Activated naive CD8-positive, alpha-beta T cell treated with anti-CD3 and anti-CD28 coated beads, Interleukin-2, amount 50 U/mL, for 16 hours (primary cell): Measurements from ENCODE around the gene CFAP410.
"Not testable (repeated sequence)": the region's sequence is repeated elsewhere in the genome, so short reads cannot be mapped to it uniquely, and the experiment has no call there.

Experiments used
- DNase-seq: peaks from one replicate; pipeline ENCODE4 v3.0.0-alpha.2; 2020; ENCODE audit warnings: low read depth, low spot score

The CFAP410 gene

GRCh38 chr21:44317241-44317782, 21.9 kb downstream of the CFAP410 start:
- DNase-seq, result no peak

DNA sequence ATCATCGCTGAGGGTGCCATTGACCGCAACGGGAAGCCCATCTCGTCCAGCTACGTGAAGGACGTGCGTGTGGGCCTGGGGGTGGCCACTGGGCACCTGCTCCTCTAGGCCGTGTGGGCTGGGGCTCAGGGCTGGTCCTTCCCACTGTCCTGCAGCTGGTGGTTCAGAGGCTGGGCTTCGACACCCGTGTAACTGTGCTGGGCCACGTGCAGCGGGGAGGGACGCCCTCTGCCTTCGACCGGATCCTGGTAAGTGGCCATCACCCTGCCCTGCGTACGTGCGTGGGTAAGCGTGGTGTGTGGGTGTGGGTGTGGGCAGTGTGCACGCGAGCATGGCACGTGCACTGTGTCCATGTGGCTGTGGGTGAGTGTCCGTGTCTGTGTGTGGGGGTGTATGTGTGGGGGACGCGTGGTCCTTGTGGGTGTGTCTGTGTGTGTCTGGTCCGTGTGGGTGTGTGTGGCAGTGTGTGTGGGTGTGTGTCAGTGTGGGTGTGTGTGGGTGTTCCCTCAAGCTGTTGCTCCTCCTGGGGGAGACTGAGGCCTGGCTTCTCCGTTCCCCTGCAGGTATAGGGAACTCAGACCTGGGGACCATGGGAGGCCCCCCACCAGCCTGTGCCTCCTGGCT, 22.8 kb downstream of the CFAP410 start:
- no peak for DNase-seq

DNA sequence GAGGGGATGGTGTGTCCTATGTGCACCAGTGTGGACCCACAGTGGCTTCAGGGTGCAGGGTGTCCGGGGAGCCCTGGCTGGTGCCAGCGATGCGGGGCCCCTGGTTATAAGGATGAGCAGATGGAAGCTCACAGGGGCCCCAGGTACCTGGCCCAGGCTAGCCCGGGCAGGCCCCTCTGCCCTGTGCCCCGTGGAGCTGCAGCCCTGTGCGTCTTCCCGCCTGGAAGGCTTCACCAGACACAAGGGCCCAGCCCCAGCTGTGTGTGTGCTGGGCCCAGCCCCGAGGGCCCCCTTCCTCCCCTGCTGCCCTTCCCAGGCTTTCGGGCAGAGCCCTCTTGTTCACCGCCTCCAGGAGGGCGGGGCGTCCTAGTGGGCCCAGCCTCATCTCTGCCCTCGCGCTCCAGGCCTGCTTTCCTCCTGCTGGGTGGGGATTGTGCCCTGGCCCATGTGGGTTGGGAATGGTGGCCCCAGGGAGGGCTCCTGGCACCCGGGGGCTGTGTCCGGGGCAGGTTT, 23.4 kb downstream of the CFAP410 start:
- no peak for DNase-seq

DNA sequence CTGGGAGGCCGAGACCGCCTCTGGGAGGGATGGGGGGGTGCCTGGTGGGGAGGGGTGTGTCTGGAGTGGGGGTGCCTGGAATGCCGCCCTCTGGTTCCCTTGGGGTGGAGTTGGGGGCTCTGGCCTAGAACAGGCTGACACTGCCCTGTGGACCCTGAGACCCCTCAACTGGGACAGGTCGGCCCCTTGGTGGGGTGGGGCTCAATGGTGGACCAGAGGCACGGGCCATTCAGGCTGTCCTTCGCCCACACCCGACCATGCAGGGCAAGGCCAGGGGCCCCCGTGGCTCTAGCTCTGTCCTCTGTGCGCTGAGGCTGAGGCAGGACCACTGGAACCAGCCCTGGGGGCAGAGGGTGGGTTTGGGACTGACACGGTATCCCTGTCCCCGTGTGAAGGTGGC, 24.6 kb downstream of the CFAP410 start:
- DNase-seq, result no peak

DNA sequence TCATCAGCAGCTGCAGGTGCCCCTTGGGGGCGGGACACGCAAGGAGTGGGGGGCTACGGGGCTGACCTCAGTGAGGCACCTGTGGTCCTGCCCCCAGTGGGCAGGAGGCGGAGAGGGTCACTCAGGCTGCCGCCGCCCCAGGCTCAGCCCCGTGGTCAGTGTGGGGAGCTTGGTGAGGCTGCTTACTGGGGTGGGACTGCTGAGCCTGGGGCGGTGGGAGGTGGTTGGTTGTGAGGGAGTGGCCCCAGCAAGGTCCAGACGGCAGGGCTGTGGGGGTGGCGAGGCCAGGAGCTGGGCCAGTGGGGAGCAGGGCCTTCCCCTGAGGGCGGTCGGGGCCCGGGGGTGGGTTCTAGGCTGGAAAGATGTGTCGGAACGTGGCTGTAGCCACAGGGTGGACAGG, 25.1 kb downstream of the CFAP410 start:
- DNase-seq, result no peak

GRCh38 chr21:44313451-44313850, 25.7 kb downstream of the CFAP410 start:
- DNase-seq, result no peak

- DNase-seq, result no peak
Observed at GRCh38 chr21:44312716-44313115, 26.5 kb downstream of the CFAP410 start.

GRCh38 chr21:44312089-44312488, 27.1 kb downstream of the CFAP410 start:
- DNase-seq, result no peak

DNA sequence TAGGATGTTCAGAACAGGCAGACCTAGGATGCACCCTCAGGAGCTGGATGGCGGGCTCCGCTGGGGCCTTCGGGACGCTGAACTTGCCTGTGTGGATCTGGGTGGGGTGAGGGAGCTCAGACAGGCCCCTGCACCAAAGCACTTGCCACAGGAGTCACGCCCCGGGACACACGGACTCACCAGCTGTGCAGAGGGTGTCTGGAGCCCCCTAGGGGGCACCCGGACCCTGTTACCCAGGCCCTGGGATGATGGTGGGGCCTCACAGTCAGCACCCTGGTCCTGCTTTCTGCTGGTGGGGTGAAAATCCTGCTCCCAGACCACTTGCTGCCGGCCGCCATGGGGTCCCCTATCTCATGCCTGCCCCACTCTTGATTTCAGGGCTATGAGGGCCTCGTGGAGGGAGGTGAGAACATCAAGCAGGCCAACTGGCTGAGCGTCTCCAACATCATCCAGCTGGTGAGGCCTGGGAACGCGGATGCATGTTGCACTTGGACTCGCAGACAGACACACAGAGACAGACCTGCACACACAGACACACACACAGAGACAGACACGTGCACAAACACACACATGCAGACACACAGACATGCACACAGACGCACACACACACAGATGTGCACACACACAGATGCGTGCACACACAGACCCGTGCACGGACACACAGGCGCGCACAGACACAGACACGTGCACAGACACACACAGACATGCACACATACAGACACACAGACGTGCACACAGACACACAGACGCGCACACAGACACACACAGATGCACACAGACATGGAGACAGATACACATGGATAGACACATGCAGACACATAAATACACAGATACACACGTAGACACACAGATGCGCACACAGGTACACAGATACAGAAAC, 28.3 kb downstream of the CFAP410 start:
- no peak for DNase-seq

DNA sequence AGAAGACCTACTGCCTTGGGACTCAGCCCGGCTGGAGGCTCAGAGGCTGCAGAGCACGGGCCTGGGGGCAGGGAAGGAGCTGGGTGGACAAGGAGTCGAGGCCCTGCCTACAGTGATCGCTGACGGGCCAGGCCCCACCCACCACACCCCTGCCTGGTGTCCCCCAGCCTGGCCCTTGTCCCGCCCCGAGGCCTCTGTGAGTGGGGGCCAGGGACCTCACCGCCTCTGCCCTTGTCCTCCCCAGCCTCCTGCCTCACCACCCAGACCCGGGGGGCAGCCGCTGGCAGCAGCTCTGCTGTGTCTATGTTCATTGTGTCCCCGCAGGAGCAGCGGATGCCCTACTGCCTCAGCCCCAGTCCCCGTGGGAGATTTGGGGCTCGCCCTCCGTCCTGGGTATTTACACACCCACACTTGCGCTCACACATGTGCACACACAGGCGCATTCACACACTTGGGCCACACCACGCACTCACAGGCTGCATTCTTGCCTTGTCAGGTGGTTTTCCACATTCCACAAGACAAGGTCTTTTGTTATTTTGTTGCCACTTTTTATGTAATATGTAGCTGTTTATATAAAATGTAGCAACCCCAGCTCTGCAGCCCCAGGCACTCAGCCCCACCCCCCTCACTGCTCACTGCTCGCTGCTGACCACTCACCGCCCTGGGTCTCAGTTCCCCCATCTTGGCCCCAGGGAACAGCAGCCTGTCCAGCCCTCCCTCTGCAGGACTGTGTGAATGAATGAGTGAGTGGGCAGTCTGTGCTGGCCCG, 32.1 kb downstream of the CFAP410 start:
- no peak for DNase-seq

GRCh38 chr21:44305691-44306090, 33.5 kb downstream of the CFAP410 start:
- DNase-seq, result no peak

DNA sequence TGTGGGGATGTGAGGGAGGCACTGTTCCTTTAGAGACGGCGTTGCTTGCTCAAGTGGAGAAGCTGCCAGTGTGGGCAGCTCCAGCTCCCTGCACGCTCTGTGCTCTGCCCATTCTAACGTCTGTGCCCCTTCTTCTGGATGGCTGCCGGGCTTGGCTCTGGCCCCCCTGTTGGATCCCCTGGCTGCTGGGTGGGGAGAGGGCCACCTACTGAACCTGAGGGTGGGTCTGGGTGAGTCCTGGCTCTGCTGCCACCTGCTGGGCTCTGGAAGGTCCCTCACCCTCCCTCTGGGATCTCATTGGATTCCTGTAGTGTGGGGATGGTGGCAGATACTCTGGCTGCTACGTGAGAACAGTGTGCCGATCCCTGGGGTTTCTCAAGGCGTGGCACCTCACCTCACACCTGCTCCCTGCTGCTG, 34.3 kb downstream of the CFAP410 start:
- no peak for DNase-seq

GRCh38 chr21:44304011-44304616, 35.1 kb downstream of the CFAP410 start:
- DNase-seq, result no peak

DNA sequence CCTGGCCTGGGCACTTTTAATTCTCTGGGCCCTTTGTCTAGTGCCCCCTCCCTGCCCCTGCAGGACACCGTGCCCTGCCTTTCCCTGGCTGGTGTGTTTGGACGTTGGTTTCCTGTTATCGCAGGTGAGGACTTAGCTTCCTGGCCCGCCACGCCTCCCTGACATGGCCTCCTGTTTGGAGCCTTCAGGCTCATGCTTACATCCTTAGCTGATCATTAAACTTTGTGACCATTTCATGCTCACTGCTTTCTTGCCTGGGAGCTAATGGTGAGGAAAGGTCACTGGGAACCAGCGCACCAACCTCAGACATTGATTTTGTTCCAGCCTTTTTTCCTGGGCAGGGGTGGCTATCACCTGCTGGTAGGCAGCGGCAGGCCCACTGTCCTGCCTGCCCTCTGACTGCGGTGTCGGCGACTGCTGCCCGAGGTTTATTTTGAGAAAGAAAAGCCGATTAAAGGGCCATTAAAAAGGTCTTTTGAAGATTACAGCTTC, 35.7 kb downstream of the CFAP410 start:
- DNase-seq, result no peak

- not testable (repeated sequence) for DNase-seq
Observed at GRCh38 chr21:44302573-44303401, 36.4 kb downstream of the CFAP410 start.

DNA sequence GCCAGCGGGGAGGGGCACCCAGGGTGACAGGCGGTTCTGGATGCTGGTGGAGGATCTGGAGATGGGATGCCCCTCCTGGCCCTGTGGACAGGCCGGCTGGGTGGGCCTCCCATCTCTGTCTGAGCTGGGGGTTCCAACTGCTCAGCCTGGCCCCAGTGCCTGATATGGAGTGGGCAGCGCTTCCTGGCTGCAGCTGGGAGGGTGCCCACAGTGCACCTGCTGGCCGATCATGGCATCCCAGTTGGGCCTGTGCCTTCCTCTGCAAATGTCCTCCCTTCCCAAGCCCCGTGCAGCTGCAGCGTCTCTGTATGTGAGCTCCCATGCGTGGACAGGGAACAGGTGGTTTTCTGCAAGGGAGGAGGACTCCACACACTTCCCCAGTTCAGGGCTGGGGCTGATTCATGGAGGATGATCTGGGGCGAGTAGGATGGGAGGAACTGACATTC, 37.2 kb downstream of the CFAP410 start:
- no peak for DNase-seq

GRCh38 chr21:44301141-44301540, 38.0 kb downstream of the CFAP410 start:
- DNase-seq, result no peak

DNA sequence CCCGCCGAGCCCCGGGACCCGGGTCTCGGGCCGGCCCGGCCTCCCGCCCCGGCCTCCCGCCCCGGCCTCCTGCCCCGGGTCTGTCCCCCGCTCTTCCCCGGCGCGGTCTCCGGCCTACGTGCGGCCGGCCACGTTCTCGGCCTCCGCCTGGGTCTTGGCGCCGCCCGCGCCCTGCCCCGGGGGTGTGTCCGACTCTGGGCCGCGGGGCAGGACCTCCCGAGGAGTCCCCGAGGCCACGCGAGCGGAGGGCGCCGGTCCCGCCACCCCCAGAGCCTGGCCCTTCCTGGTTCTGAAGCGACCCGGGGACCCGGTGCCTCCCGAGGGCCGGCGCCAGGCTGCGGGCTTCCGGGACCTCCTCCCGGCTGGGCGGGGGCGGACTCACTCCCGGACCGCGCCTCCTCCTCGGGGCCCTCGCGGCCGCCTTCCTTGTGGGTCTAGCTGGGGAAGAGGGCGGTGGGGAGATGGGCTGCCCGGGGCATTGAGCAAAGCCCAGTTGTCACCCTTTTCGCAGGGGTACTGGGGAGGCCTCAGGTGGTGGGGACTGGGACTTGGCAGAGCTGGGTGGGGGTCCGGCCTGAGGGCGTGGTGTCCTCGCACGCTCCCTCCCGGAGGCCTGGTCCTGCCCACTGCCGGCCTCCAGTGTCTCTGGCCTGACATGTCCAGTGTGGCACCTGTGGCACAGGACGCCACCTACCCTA, 38.8 kb downstream of the CFAP410 start:
- DNase-seq, result peak; percentile 19

DNA sequence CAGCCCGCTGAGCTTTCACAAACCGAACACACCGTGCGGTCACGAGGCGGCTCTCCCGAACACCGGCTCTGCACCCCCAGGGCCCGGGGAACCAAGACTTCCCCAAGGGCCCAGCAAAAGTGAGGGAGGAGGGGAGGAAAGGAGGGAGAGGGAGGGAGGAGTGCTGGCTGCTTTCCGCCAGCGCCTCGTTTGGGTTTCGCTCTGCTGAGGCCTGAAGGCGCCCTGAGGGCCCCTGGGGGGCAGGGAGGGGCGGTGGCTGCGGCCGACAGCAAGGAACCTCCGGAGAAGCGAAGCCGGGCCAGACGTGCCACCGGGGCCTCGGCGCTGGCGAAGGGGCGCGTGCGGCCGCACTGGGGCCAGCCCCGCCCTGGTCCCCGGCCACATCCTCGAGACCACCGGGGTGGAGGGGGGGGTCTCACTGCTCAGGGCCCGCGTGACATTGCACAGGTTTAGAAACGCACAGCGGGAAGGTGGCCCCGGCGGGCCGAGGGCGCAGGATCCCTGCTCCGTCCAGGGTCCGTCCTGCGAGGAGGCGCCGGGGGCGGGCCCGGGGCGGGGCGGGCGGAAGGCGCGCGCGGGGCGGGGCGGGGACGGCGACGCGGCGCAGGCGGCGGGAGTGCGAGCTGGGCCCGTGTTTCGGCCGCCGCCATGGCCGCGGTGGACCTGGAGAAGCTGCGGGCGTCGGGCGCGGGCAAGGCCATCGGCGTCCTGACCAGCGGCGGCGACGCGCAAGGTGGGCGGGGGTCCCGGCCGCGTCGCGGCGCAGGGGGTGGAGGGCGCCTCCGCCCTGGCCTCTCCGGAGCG, 39.5 kb downstream of the CFAP410 start, which contains the start of gene PFKL:
TSS of gene PFKL (plus strand) at position 596 of the 804 bp plus-strand sequence. CDS start at position 649, 53 bp downstream.
- DNase-seq, result no peak
